ENCODE results near the gene INPP4A.
"Not testable (repeated sequence)": the region's sequence is repeated elsewhere in the genome, so short reads cannot be mapped to it uniquely, and the experiment has no call there.

Gene INPP4A

DNA sequence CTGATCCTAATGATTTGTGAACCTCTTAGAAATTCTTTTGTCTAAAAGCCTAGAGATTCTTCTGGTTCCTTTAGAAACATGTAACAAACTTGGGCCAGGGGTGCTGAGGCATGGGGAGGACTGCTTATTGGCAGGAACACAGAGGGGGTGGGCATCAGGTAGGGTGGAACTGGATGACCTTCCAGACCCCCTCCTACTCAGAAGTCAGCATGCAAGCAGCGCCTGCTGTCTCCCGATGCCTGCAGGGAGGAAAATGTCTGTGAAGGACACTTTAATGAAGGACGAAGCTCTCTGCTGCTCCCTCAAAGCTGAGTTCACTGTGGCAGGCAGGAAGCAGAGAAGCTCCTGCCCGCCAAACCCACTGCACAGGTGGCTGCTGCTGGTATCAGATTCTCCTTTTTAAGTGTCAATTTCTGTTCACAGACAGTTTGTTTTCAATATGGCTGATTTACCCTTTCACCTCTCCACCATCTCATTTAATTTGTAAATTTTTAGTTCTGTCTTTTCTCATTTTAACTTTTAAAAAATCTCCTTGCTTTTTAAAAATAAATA lies 144.3 kb downstream of the INPP4A start:
- H3K4me3 ChIP-seq (ENCODE audit: low read length): peak overlapping the region; percentile 20
- peak; percentile 86 for DNase-seq (ENCODE audit: low read depth, low spot score)

DNA sequence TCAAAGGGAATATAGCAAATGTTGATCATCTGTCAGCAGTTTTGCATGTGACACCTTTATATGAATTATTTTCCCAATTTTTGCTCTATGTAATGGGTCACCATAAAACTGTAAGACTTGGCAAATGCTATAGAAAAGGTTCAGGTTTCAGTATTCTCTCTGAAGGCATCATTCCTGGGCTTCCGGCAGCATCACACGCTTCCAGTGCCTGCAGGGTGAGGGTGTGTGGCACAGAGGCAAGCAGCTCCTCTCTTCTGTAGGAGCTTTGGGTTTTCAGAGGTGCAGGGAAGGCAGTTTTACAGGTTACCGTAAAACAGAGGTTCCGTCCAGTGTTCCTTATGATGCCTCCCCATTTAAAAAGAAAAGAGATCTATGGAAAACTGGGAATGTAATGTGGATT lies 144.8 kb downstream of the INPP4A start:
- DNase-seq (ENCODE audit: low read depth, low spot score): no peak
- no peak overlapping the region for H3K4me3 ChIP-seq (ENCODE audit: low read length)

DNA sequence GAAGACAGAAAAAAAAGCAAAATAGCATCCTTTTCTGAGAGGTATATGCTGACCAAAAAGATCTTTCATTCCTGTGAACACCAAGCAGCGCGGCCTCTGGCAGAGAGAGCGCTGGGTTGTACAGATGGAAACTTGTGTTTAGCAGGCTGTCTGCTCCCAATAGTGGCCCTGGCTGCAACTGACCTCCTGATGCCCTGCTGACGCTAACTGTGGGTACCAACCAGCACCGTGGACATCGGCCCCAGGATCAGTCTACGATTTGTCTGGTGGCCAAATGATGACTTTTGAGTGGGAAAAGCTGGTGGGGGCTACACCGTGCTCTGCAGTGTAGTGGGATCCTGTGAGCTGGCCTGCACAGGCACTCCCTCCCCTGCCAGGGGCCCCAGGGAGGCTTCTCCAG lies 147.9 kb downstream of the INPP4A start:
- no peak for DNase-seq (ENCODE audit: low read depth, low spot score)
- H3K4me3 ChIP-seq (ENCODE audit: low read length): no peak overlapping the region

DNA sequence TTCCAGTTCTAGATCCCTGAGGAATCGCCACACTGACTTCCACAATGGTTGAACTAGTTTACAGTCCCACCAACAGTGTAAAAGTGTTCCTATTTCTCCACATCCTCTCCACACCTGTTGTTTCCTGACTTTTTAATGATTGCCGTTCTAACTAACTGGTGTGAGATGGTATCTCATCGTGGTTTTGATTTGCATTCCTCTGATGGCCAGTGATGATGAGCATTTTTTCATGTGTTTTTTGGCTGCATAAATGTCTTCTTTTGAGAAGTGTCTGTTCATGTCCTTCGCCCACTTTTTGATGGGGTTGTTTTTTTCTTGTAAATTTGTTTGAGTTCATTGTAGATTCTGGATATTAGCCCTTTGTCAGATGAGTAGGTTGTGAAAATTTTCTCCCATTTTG lies 150.0 kb downstream of the INPP4A start:
- not testable (repeated sequence) for H3K4me3 ChIP-seq (ENCODE audit: low read length); DNase-seq (ENCODE audit: low read depth, low spot score)

DNA sequence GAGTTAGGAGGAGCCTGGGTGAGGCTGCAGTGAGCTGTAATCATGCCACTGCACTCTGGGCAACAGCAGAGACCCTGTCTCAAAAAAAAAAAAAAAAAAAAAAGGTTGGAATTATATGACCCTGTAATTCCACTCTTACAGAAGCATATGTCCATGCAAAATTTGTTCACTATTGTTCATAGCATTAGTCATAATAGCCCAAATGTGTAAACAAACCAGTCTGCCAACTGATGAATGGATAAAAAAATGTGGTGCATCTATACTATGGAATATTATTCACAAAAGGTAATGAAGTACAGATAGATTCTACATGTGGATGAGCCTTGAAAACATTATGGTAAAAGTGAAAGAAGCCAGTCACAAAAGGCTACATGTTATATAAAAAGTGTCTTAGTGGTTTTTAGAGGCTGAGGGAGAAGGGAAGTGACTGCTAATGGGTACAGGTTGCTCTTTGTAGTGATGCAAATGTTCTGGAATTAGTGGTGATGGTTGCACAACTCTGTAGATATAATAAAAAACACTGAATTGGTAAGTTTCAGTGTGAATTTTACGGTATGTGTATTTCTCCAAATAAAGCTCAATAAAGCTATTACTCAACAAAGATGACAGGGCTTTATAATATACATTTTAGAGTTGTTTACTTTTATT lies 154.2 kb downstream of the INPP4A start:
- DNase-seq (ENCODE audit: low read depth, low spot score): no peak
- no peak overlapping the region for H3K4me3 ChIP-seq (ENCODE audit: low read length)

DNA sequence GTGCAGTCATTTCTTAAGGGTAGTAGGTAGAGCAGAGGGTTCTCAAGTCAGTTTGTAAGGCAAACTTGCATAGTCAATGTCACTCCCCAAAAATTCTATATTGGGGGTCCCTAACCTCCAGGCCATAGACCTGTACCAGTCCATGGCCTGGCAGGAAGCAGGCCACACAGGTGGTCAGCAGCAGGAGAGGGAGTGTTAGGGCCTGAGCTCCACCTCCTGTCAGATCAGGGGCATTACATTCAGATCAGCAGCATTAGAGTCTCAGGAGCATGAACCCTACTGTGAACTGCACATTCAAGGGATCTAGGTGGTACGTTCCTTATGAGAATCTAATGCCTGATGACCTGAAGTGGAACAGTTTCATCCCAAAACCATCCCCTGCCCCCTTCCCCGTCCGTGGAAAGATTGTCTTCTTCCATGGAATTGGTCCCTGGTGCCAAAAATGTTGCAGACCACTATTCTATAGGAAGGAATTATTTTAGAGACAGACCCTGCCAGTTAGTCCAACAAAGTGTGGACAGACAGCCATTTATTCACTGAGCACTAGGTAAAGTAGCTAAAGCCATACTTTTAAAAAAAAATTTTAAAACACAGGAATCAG lies 157.0 kb downstream of the INPP4A start:
- no peak overlapping the region for H3K4me3 ChIP-seq (ENCODE audit: low read length)
- no peak for DNase-seq (ENCODE audit: low read depth, low spot score)

DNA sequence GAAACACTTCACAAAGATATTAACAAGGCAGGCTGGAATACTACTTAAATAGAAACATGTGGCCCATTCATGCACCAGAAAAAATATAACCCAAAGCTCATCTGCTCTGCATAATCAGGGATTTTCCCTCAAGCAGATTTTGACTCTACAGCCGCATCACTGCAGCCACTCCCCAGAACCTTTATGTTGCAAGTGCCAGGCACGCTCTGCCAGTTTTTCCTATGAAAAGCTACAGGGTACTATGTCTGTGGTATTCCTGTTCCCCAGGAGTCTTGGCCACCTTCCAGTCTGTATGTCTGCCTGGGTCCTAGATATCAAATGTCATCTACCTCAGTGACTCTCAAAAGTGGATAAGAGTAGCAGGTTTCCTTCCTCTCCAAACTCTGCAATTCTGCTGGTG lies 159.9 kb downstream of the INPP4A start:
- no peak for DNase-seq (ENCODE audit: low read depth, low spot score)
- no peak overlapping the region for H3K4me3 ChIP-seq (ENCODE audit: low read length)

DNA sequence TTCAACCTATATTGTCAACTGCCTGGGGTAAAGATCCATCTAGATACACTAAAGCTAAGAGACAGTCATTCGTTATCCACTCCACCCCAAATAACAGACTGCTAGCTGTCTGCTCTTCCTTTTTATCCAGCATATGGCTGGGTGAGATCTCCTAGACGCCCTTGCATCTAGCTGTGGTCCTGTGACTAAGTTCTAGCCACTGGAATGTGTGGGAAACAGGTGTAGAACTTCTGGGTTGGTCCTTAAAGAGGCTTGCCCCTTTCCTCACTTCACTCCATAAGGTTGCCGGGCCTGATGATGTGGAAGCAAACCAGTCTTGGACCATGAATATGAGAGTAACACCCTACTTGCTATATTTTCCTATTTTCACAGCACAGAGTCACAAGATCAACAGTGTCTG lies 160.4 kb downstream of the INPP4A start:
- H3K4me3 ChIP-seq (ENCODE audit: low read length): no peak overlapping the region
- no peak for DNase-seq (ENCODE audit: low read depth, low spot score)

DNA sequence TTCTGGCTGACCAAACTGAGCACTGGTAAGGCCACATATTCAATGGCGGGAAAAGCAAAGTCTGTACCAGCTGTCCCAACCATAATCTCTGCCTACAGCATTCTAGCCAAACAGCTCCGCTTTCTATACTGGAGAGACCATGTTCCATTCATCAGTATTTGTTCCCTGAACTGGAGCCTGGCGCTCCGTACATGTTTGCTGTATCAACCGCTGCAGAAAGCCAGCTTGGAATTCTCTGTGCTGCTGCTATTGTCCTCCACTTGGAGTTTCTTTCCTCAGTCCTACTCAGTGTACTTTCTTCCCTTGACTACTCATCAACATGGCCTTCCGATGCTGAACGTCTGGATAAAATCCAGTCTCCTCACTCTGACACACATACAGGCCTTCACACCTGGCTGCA lies 161.8 kb downstream of the INPP4A start:
- H3K4me3 ChIP-seq (ENCODE audit: low read length): no peak overlapping the region
- no peak for DNase-seq (ENCODE audit: low read depth, low spot score)

DNA sequence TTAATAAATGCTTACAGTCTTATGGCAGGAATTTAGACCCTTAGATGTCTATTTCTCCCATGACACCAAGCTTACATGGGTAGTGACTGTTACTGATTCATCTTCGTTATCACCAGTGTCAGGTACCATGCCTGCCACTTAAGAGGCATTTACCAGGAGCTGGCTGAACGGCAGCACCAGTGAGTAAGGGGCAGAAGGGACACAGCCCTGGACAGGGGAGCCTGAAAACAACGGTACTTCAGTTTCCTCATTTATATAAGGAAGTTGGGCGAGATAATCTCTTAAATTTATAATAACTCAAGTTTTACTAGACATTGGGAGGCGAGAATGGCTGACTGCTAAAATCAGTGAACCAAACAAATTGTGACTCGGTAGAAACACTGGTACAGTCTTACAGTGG lies 162.4 kb downstream of the INPP4A start:
- DNase-seq (ENCODE audit: low read depth, low spot score): no peak
- H3K4me3 ChIP-seq (ENCODE audit: low read length): peak overlapping the region; percentile 94

DNA sequence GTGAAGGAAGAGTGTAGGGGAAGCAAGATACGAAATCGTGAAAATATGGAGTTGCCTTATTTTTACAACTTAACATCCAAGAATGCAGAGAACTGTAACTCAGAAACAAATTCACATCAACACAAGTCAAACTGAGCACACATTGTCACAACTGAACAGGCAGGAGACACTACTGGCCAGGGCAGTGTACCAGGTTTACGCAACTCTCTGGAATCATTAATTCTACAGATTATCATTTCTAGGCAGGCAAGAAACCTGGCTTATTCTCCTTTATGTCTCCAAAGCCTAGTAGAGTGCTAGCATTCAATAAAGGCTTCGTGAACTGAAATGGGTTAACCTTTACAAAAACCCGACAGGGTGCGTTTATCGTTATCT lies 163.1 kb downstream of the INPP4A start:
- no peak for DNase-seq (ENCODE audit: low read depth, low spot score)
- H3K4me3 ChIP-seq (ENCODE audit: low read length): peak overlapping the region; percentile 94

DNA sequence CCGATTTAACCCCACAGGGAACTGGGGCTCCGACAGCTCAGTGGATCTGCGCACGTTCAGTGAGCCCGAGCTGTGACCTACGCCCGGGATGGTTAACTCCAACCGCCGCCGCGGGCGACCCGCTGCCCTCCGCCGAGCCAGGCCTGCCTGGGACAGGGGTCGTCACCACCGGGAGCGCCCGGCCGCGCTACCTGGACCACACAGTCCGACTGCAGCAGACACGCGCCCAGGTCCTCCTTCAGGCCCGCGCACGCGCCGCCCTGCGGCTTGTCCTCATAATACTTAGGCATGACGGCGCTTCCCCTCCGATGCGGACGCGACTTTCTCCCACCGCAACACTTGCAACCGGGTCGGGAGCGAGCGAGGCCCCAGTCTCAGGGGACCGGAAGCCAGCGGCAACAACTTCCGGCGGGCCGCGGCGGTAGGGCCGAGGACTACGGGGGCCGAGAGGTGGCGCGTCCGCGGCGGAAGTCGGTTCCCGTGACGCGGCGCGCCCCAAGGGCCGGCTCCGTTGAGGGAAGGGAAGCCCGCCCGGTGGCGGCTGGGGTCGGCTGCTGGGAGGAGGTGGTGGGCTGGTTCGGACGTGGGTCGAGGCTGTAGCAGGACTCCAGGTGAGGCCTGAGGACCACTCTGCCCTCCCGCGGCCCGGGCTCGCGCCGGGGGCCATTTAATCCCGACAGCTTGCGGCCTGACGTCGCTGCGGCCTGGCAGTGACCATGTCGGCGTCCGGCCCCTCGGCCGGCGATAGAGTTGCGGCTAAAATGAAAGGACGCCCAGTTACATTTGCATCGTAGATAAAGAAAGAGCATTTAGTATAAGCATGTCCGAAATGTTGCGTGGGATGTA lies 163.7 kb downstream of the INPP4A start, which contains the start of the genes COA5 and UNC50:
COA5 (minus strand) TSS at position 397 of the 846 bp plus-strand sequence; CDS start at position 290, 107 bp downstream.
UNC50 (plus strand) TSS at position 474 of the 846 bp plus-strand sequence. CDS start 1,171 bp downstream, outside the sequence.
- peak within 1 kb of the TSS; percentile 94 for H3K4me3 ChIP-seq (ENCODE audit: low read length)
- DNase-seq (ENCODE audit: low read depth, low spot score): peak; percentile 89

DNA sequence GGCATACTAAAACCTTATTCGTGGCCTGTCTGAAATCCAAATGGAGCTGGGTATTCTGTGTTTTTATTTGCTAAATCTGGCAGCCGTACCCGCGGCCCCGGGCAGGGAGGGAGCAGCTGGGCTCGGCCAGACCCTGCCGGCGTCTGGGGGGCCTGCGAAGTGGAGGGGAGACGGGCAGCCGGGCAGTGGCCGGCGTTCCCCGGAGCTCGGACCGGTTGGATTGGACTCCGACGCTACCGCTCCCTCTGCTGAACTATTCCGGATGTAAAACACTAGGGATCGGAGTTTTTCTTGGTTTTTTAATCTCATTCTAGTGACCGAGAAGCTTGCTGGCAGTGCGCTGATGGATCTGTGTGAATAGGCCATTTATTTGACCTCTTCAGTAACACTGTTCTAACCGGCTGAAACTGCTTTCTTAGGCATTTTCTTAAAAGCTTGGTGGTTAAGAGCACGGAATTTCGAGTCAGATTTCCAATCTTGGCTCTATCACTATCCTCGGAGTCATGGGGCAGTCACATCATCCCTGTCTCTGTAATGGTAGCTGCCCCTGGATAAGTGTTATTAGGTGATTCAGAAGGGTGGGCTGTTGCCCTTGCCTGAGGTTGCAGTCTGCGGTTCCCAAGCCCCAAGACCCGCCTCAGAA lies 164.4 kb downstream of the INPP4A start:
- no peak for DNase-seq (ENCODE audit: low read depth, low spot score)
- H3K4me3 ChIP-seq (ENCODE audit: low read length): peak overlapping the region; percentile 94

DNA sequence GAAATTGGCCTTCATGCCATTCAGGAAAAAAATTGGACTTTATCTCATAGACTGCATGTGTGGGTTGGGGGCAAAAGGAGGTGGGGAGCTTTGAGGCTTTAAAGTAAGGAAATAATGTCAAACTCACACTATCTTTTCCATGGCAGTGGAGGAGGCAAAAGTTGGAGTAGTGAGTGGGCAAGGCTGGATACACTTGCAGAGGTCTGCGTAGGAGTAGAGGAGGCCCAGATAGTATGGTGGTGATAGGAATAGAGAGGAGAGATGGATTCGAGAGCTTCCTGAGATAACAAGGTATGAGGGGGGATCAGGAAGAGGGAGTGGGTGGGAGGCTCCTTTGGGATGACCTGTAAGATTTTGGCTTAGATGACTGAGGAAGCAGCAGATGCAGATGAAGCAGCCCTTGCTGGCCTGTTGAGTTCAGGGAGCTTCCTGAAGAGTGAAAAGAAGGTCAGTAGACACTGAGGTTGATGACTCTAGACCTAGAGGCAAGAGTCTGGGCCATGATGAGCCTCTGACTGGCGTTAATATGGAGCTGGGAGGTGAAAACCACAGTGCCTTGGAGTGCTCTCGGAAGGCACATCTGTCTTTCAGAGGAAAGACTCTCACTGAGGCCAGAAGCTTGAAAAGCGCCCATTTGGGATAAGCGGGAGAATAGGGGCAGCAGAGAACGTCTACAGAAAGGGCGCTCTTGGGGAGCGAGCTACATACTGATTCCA lies 169.5 kb downstream of the INPP4A start:
- no peak overlapping the region for H3K4me3 ChIP-seq (ENCODE audit: low read length)
- DNase-seq (ENCODE audit: low read depth, low spot score): no peak

DNA sequence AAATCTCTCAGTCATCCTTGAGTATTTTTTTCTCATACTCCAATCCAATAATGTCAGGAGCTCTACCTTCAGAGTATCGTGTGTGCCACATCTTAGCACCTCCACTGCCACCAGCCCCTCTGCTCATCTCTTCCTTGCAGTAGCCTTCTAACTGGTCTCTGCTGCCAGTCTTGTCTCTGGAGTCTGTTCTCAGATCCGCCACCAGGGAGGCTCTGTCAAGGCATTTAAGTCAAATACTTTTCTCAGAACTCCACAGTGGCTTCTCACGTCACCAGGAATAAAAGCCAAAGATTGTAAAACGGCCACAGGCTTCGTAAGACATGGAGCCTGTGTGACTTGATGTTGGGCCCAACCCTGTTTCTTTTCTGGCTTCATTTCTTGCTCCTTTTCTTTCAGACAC lies 170.8 kb downstream of the INPP4A start:
- DNase-seq (ENCODE audit: low read depth, low spot score): no peak
- H3K4me3 ChIP-seq (ENCODE audit: low read length): no peak overlapping the region

DNA sequence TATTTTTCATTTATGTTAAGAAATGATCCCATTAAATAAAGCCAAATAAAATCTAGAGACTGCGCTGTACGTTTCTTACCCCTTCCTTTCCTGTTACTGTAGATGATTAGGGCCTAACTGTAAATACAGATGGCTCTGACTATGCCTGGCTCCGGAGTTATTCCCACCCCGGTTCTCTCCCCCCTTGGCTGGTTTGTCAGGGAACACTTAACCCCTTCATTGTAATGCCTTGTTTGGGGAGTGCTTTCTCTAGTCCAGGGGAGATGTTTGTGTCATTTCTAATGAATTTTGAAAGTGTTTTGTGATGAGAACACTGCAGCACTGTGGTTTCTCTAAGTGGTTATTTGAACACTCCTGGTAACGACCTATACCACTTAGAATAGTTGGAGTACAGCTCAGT lies 172.5 kb downstream of the INPP4A start:
- no peak overlapping the region for H3K4me3 ChIP-seq (ENCODE audit: low read length)
- no peak for DNase-seq (ENCODE audit: low read depth, low spot score)

DNA sequence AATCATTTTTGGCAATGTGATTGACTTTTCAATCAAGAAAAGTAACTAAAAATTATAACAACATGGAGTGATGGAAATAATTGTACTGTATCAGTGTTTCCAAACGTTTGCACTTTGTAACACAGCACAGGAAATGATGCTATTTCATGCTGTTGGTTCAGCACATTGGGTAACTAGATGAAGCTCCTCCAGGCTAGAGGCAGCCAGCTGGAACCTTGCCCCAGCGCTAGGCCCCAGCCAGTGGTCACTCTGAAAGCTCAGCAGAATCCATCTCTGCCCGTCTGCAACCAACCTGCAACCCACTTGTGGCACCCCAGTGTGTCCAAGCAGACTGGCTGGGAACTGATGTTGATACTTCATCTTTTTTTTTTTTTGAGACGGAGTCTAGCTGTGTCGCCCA lies 179.0 kb downstream of the INPP4A start:
- H3K4me3 ChIP-seq (ENCODE audit: low read length): no peak overlapping the region
- no peak for DNase-seq (ENCODE audit: low read depth, low spot score)

DNA sequence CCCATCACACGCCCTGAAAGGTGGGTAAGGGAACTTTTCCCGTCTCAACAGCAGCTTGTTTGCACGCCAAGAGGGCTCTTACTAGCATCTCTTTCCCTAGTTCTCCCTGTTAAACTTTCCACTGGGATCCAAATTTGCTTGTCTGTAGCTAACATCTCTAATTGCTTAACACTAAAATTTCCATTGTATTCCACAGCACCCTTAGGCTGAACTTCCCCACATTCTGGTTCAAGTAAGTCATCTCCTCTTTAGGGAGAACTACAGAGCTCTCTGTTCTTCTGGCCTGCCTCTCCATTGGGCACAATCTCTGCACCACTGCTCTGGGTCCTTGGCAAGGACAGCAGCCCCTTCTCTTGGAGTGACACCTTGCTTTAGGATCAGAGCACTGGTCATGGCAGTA lies 187.7 kb downstream of the INPP4A start:
- H3K4me3 ChIP-seq (ENCODE audit: low read length): no peak overlapping the region
- DNase-seq (ENCODE audit: low read depth, low spot score): no peak
